Measurements from ENCODE around the gene SRPK2.

DNA sequence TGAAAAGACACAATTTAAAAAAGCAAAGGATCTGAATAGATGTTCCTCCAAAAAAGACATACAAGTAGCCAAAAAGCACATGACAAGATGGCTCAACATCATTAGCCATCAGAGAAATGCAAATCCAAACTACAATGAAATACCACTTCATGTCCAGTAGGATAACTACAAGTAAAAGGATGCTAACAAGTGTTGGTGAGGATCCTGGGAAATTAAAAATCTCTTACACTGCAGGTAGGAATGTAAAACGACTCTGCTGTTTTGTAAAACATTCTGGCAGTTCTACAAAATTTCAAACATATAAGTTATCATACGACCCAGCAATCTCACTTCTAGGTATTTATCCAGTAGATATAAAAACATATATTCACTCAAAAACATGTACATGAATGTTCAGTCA is 161.3 kb downstream of the SRPK2 start:
- TF ChIP-seq EZH2 (IDR thresholded peaks at IDR 0.05; ENCODE audit: borderline replicate concordance, insufficient read depth, low read depth, low read length, poor library complexity, severe bottlenecking): no peak
- TF ChIP-seq, protein P1, sequence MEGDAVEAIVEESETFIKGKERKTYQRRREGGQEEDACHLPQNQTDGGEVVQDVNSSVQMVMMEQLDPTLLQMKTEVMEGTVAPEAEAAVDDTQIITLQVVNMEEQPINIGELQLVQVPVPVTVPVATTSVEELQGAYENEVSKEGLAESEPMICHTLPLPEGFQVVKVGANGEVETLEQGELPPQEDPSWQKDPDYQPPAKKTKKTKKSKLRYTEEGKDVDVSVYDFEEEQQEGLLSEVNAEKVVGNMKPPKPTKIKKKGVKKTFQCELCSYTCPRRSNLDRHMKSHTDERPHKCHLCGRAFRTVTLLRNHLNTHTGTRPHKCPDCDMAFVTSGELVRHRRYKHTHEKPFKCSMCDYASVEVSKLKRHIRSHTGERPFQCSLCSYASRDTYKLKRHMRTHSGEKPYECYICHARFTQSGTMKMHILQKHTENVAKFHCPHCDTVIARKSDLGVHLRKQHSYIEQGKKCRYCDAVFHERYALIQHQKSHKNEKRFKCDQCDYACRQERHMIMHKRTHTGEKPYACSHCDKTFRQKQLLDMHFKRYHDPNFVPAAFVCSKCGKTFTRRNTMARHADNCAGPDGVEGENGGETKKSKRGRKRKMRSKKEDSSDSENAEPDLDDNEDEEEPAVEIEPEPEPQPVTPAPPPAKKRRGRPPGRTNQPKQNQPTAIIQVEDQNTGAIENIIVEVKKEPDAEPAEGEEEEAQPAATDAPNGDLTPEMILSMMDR (IDR thresholded peaks at IDR 0.05): no peak
